ENCODE results near the gene GCDH.

GRCh38 chr19:12893582-12893981, 2.6 kb downstream of the GCDH start:
- TF ChIP-seq POLR2A (IDR thresholded peaks at IDR 0.05) = no peak
- TF ChIP-seq, protein P1, sequence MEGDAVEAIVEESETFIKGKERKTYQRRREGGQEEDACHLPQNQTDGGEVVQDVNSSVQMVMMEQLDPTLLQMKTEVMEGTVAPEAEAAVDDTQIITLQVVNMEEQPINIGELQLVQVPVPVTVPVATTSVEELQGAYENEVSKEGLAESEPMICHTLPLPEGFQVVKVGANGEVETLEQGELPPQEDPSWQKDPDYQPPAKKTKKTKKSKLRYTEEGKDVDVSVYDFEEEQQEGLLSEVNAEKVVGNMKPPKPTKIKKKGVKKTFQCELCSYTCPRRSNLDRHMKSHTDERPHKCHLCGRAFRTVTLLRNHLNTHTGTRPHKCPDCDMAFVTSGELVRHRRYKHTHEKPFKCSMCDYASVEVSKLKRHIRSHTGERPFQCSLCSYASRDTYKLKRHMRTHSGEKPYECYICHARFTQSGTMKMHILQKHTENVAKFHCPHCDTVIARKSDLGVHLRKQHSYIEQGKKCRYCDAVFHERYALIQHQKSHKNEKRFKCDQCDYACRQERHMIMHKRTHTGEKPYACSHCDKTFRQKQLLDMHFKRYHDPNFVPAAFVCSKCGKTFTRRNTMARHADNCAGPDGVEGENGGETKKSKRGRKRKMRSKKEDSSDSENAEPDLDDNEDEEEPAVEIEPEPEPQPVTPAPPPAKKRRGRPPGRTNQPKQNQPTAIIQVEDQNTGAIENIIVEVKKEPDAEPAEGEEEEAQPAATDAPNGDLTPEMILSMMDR (IDR thresholded peaks at IDR 0.05) = no peak
